H7 (cell line): ENCODE measurements around the gene PRSS35. TPM values are rescaled to one million over a fixed set of nuclear protein-coding genes. Genes with fewer than 3 reads are reported as not detected.
A peak's percentile ranks its signal among the peaks of the same experiment; 100 is the strongest.

Experiments used
- DNase-seq: peaks from one replicate; pipeline ENCODE4 v3.0.0; 2012
- H3K27me3 ChIP-seq: 2 replicates; pipeline ENCODE4 v1.6.0; 2011; ENCODE audit warnings: mild to moderate bottlenecking, low read length; ENCODE audit not compliant: control insufficient read depth, insufficient read depth
- H3K36me3 ChIP-seq: replicated peaks from 2 replicates; pipeline ENCODE4 v1.5.1; 2011; ENCODE audit warnings: low read length; ENCODE audit not compliant: control insufficient read depth, insufficient read depth
- H3K4me3 ChIP-seq: 2 replicates; pipeline ENCODE4 v1.5.1; 2011; ENCODE audit warnings: low read depth, mild to moderate bottlenecking, control low read depth, low read length, moderate library complexity; ENCODE audit not compliant: insufficient read depth
- total RNA-seq: library from RNA; depleted of rRNA; stranded (reverse); fragments of >200 nt; shearing (Covaris generic); gene quantifications from 2 replicates; pipeline ENCODE4 v1.2.3, GENCODE V29; 2014

PRSS35 gene
- total RNA-seq, 1 experiment from 2014 or later, result 1.6 TPM

DNA sequence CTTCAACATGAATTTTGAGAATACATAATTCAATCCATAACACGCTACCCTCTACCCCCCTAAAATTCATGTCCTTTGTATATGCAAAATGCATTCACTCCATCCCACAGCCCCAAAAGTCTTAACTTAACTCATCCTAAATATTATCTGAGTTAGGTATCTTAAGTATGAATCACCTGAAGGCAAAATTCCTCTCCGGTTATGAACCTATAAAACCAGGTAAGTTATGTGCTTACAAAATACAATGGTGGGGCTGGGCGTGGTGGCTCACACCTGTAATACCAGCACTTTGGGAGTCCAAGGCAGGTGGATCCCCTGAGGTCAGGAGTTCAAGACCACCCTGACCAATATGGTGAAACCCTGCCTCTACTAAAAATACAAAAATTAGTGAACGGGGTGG is 23.5 kb upstream of the PRSS35 start:
- Histone ChIP-seq H3K4me3 (no peak overlapping the region), H3K36me3 (no peaks in the 10 kb centered on the region), H3K27me3 (no peaks in the 10 kb centered on the region)

GRCh38 chr6:83490217-83490807 is 22.0 kb upstream of the PRSS35 start:
- H3K27me3 ChIP-seq, result no peaks in the 10 kb centered on the region
- no peaks in the 10 kb centered on the region for H3K36me3 ChIP-seq
- no peak overlapping the region for H3K4me3 ChIP-seq
- DNase-seq, result no peak

More for the DNA sequence above, 23.5 kb upstream of the PRSS35 start:
- no peak for DNase-seq

DNA sequence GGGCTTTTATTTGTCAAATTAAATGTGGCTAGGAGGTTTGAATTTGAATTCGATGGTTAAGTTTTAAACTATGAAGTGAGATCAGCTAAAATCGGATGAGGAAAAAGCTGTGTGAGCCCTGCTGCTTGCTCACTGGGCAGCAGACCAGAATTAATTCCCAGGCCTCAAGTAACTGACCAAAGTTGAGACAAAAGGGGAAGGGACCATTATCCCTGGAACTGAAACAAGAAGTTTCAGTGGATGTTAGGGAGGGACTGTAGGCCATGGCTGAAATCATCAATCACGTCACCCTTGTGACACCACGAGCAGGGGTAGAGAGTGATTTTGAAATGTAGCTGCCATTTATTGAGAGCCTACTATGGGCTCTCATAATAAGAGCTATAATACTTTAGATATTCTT is 7.0 kb upstream of the PRSS35 start:
- Histone ChIP-seq H3K4me3 (no peak overlapping the region), H3K36me3 (no peaks in the 10 kb centered on the region), H3K27me3 (no peaks in the 10 kb centered on the region)
- no peak for DNase-seq

- no peak overlapping the region for H3K4me3 ChIP-seq
- peaks cover 3% of the 10 kb centered on the region; the same call in 1 of the 2 replicates for H3K27me3 ChIP-seq
- DNase-seq, result no peak
Measured at GRCh38 chr6:83509441-83509840, 2.9 kb upstream of the PRSS35 start.

DNA sequence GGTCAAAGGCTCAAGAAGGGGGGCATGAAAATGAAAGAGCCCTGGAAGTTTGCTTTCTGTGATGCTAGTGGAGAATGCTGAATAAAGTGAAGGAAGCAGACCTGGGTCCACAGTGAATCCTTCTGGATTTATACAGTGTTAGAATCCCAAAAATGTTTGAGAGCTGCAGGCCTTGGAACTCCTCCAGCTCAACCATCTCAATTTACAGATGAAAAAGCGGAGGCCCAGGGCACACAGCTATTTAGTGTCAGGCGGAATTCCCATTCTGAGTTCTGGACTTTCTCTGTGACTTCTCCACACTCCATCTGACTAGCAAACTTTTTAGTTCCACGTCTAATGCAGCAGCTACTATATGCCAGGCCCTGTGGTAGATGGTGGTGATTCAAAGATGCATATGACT is 1.5 kb upstream of the PRSS35 start:
- Histone ChIP-seq H3K27me3 (peaks cover 3% of the 10 kb centered on the region; the same call in 1 of the 2 replicates), H3K4me3 (no peak overlapping the region), H3K36me3 (no peaks in the 10 kb centered on the region)
- no peak for DNase-seq

More at GRCh38 chr6:83509441-83509840, 2.9 kb upstream of the PRSS35 start:
- no peaks in the 10 kb centered on the region for H3K36me3 ChIP-seq

GRCh38 chr6:83511266-83511665 is 1.1 kb upstream of the PRSS35 start:
- H3K4me3 ChIP-seq, result no peak overlapping the region
- DNase-seq, result no peak
- peaks cover 3% of the 10 kb centered on the region; the same call in 1 of the 2 replicates for H3K27me3 ChIP-seq
- H3K36me3 ChIP-seq, result no peaks in the 10 kb centered on the region

DNA sequence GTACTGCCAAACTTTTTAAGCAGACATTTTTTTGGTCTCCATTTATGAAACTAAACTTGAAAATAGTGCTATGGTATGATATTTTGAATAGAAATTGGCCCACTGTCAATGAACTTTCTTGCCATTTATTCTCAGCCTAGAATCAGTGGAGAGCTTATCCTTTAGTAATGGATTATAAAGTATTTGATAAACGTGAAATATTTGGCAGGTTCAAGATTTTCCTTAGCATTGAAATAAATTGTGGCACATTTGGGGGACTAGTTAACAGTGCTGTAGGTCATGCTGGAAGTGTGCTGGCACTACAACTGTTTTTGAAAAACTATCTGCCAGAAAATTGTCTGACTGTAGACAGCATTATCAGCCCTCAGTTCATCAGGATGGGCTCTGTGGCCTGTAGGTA is 2.1 kb downstream of the PRSS35 start:
- no peak overlapping the region for H3K4me3 ChIP-seq
- peaks cover 3% of the 10 kb centered on the region; the same call in 1 of the 2 replicates for H3K27me3 ChIP-seq
- no peak for DNase-seq
- H3K36me3 ChIP-seq, result no peaks in the 10 kb centered on the region

DNA sequence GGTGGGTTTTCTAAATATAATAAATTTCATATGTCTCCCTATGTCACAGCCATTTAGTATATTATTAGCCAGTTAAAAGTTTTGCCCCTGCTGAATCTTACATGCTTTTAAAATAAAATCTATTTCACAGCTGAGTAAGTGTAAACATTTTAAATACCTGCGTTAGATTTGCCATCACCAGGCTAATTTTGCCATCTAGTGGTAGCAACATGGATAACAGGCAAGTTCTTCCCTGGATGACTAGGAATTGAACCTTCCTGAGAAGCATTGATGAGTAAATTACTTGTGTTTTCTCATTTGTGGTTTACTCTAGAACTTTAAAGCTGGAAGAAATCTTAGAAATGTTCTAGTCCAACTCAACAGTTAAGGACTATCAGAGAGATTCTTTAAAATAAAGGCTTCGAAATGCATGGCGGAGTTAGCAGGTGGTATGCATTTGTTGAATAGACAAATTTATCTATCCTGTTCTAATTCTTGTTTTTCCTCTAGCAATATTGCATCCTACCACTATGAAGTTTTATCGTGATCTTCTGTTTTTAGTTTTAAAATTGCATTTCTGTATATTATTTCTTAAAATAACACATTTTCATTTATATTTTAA is 2.6 kb downstream of the PRSS35 start:
- Histone ChIP-seq H3K27me3 (peaks cover 3% of the 10 kb centered on the region; the same call in 1 of the 2 replicates), H3K4me3 (no peak overlapping the region), H3K36me3 (no peaks in the 10 kb centered on the region)
- DNase-seq, result peak; percentile 40

GRCh38 chr6:83517500-83517899 is 5.2 kb downstream of the PRSS35 start:
- H3K36me3 ChIP-seq, result no peaks in the 10 kb centered on the region
- no peak overlapping the region for H3K4me3 ChIP-seq
- peak; percentile 17 for DNase-seq
- peaks cover 3% of the 10 kb centered on the region; the same call in 1 of the 2 replicates for H3K27me3 ChIP-seq

- no peaks in the 10 kb centered on the region for H3K27me3 ChIP-seq
- H3K36me3 ChIP-seq, result no peaks in the 10 kb centered on the region
- H3K4me3 ChIP-seq, result no peak overlapping the region
- peak; percentile 15 for DNase-seq
Measured at GRCh38 chr6:83518816-83519480, 6.6 kb downstream of the PRSS35 start.

- Histone ChIP-seq H3K36me3 (no peaks in the 10 kb centered on the region), H3K4me3 (no peak overlapping the region)
- DNase-seq, result peak; percentile 21
Measured at GRCh38 chr6:83536034-83536646, 23.8 kb downstream of the PRSS35 start.

DNA sequence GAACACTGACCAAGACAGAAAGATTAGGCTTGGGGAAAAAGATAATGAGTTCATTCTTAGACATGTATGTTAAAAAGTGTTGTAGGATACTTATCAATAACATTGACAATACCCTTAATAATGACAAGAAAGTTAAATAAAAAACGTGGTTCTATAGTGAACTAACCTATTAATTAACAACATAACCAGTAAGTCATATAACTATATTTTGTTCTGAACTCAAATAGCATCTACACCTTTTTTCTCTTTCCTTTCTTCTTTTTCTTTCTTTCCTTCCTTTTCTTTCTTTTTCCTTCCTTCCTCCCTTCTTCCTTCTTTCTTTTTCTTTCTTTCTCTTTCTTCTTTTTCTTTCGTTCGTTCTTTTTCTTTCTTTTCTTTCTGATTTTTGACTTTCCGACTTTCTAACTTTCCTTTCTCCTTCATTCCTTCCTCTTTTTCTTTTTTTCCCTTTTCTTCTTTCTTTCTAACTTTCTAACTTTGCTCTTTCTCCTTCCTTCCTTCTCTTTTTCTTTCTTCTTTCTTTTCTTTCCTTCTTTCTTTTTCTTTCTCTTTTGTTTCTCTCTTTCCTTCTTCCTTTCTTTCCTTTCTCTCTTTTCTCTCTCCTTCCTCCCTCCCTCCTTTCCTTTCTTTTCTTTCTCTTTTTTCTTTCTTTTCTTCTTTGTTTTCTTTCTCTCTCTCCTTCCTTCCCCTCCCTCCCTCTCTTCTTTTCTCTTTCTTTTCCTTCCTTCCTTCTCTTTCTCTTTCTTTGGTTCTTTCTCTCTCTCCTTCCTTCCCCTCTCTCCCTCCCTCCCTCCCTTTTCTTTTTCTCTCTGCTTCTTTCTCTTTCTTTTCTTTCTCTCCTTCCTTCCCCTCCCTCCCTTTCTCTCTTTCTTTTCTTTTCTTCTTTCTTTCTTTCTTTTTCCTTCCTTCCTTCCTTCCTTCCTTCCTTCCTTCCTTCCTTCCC is 24.6 kb downstream of the PRSS35 start:
- H3K36me3 ChIP-seq, result no peaks in the 10 kb centered on the region
- no peaks in the 10 kb centered on the region for H3K27me3 ChIP-seq
- no peak overlapping the region for H3K4me3 ChIP-seq
- DNase-seq, result no peak

More at GRCh38 chr6:83536034-83536646, 23.8 kb downstream of the PRSS35 start:
- no peaks in the 10 kb centered on the region for H3K27me3 ChIP-seq

- H3K4me3 ChIP-seq, result no peak overlapping the region
- no peaks in the 10 kb centered on the region for H3K27me3 ChIP-seq
- no peaks in the 10 kb centered on the region for H3K36me3 ChIP-seq
- no peak for DNase-seq
Measured at GRCh38 chr6:83539678-83540077, 27.3 kb downstream of the PRSS35 start.

- Histone ChIP-seq H3K36me3 (no peaks in the 10 kb centered on the region), H3K4me3 (no peak overlapping the region), H3K27me3 (no peaks in the 10 kb centered on the region)
- no peak for DNase-seq
Measured at GRCh38 chr6:83546636-83547035, 34.3 kb downstream of the PRSS35 start.
